Measurements from ENCODE around the gene NFIC.

NFIC gene

DNA sequence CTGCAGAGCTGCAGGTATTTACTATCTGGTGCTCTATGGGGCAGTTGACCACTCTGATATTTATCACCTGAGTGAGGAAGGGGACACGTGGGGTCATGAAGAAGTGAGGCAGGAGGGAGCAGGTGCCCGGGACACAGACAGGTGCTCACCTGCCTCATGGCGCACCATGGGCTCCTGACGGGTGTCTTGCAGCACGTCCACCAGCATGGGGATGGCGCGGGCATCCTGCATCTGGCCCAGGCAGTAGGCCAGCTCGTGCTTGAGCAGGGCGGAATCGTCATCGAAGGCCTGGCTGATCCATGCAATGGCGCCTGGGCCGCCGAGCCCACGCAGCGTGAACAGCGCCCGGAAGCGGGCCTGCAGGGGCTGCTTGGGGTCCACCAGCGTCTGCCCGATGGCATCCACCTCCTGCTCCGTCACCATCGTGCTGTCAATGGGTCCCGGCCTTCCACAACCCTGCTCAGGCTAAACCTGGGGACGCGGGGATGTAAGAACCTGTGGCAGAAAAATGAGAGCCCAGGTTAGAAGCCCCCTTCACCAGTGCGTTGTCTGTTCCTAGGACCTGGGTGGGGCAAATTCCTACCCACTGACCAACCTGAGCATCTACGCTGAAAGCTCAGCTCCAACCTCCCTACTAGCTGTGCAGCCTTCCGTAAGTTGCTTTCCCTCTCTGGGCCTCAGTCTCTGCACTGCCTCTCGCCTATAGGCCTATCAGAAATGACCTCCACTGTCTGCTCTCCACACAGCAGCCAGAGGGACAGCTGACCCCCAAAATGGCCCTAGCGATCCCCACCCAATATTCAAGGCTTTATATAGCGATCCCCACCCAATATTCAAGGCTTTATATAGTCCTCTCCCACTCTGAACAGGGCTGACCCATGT, 130.2 kb downstream of the NFIC start:
- TF ChIP-seq, protein P1, sequence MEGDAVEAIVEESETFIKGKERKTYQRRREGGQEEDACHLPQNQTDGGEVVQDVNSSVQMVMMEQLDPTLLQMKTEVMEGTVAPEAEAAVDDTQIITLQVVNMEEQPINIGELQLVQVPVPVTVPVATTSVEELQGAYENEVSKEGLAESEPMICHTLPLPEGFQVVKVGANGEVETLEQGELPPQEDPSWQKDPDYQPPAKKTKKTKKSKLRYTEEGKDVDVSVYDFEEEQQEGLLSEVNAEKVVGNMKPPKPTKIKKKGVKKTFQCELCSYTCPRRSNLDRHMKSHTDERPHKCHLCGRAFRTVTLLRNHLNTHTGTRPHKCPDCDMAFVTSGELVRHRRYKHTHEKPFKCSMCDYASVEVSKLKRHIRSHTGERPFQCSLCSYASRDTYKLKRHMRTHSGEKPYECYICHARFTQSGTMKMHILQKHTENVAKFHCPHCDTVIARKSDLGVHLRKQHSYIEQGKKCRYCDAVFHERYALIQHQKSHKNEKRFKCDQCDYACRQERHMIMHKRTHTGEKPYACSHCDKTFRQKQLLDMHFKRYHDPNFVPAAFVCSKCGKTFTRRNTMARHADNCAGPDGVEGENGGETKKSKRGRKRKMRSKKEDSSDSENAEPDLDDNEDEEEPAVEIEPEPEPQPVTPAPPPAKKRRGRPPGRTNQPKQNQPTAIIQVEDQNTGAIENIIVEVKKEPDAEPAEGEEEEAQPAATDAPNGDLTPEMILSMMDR (IDR thresholded peaks at IDR 0.05; ENCODE audit: insufficient read depth, low read depth, low read length, missing control alignments), result no peak
- no peak overlapping the region for H3K4me3 ChIP-seq (ENCODE audit: low read length)
- no peak for DNase-seq (ENCODE audit: low read depth)

DNA sequence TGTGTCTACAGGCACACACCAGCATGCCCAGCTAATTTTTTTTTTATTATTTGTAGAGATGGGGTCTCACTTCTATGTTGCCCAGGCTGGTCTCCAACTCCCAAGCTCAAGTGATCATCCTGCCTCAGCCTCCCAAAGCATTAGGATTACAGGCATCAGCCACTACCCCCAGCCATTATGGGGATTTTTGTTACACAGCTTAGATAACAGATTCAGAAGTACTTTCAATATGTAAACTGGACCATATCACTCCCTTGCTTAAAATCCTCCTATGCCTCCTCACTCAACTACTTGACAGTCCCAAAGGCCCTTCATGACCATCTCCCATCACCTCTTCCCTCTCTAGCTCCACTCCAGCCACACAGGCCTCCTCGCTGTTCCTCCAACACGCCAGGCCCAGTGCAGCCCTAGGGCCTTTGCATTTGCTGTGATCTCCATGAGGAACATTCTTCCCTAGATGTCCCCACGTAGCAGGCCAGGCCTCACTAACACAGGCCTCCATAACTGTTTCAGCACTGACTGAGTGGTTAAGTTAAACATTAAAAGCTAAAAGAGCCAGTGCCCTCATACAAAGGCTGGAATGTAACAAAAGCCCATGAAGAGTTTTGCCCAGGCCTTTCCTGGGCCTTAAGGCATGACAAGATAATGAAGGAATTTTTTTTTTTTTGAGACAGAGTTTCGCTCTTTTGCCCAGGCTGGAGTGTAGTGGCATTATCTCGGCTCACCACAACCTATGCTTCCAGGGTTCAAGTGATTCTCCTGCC, 131.6 kb downstream of the NFIC start:
- no peak for DNase-seq (ENCODE audit: low read depth)
- TF ChIP-seq, protein P1 (IDR thresholded peaks at IDR 0.05; ENCODE audit: insufficient read depth, low read depth, low read length, missing control alignments), result no peak
- H3K4me3 ChIP-seq (ENCODE audit: low read length), result no peak overlapping the region

DNA sequence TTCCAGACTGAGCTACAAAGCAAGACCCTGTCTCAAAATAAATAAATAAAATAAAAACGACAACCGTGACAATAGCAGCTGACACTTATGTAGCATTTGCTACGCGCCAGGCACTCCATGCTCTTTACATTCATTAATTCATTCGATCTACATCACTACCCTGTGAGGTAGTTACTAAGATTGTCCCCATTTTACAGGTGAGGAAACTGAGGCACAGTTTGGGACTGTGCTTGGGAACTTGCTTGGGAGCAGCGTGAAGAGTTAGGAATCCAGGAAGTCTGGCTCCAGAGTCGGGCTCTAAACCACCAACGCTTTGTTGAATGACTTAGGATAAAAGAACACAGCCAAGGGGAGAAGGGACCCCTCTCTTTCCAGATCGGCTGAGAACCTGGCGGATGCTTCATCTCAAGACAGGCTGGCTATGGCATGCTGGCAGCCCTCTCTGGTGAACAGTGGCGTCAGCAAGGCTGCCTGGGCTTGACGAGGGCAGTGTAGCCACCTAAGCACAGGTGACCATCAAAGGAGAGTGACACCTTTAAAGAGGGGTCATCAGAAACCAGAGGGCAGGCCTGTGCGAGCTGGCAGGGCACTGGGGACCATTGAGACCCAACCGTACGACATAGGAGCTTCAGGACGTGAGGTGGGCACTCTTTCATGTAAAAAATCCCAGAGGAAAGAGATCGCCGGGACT, 133.5 kb downstream of the NFIC start:
- TF ChIP-seq, protein P1 (IDR thresholded peaks at IDR 0.05; ENCODE audit: insufficient read depth, low read depth, low read length, missing control alignments), result no peak
- no peak for DNase-seq (ENCODE audit: low read depth)
- H3K4me3 ChIP-seq (ENCODE audit: low read length), result peak overlapping the region; percentile 90

DNA sequence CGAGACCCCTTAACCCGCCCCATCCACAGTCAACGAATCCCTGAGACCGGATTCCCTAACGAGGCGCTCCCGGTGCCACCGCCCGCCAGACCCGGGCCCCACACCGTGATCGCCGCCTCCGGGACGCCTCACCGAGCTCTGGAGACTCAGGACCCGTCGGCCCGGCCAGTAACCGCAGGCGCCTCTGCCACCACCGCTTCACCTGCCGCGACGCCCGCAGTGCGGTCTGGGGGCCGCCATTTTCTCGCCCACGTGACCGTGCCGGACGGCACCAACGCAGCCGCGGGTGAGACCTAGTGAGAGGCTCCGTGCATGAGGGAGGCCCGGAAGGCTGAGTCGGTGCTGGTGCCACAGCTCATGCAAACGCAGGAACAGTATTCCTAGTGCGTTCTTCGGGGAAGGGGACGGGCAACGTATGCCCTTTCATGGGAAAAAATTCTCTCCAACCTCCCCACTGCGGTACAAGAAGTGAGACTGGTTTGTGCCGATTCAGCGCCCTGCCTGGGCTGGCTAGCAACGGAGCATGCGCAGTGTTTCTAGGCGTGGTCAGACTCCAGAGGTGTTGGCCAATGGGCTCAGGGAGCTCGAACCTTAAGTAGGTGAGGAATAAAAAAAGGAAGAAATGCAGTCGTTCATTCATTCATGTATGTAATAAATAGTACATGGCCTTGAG, 134.2 kb downstream of the NFIC start, which contains the start of gene DOHH:
Gene DOHH, minus strand, starts transcription at position 246 of the 673 bp plus-strand sequence. CDS start 3,860 bp downstream, outside the sequence.
- DNase-seq (ENCODE audit: low read depth), result peak; percentile 98
- TF ChIP-seq, protein P1 (IDR thresholded peaks at IDR 0.05; ENCODE audit: insufficient read depth, low read depth, low read length, missing control alignments), result no peak
- H3K4me3 ChIP-seq (ENCODE audit: low read length), result peak within 1 kb of the TSS; percentile 90

DNA sequence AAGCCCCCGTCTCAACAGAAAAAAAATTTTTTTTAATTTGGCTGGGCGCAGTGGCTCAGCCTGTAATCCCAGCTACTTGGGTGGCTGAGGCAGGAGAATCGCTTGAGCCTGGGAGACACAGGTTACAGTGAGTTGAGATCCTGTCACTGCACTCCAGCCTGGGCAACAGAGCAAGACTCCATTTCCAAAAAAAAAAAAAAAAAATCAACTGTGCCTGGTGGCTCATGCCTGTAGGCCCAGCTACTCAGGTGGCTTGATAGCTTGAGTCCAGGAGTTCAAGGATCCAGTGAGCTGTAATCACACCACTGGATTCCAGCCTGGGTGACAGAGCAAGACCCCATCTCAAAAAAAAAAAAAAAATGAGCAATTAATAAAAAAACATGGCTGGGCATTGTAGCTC, 135.4 kb downstream of the NFIC start:
- H3K4me3 ChIP-seq (ENCODE audit: low read length), result no peak overlapping the region
- TF ChIP-seq, protein P1 (IDR thresholded peaks at IDR 0.05; ENCODE audit: insufficient read depth, low read depth, low read length, missing control alignments), result no peak
- DNase-seq (ENCODE audit: low read depth), result no peak

DNA sequence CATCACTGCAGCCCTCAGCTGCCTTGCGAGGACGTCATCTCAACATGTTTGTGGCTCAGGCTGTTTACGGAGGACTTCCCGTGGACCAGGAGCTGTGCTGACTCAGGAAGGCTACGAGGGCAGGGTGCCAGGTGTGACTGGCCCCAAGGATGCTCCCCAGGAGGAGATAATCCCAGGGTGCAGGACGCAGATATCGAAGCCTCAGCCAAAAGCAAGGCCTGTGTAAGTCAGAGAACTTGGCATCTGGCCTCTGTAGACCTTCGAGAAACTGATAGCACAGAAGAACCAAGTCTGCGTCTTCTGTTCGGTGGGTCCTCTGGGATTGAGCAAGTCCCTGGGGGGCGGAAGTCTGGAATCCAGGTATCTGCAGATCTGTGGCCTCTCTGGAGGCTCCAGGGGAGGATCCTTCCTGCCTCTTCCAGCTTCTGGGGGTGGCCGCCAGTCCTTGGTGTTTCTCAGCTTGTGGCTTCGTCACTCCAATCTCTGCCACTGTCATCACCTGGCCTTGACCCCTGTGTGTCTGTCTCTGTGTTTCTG, 136.7 kb downstream of the NFIC start:
- H3K4me3 ChIP-seq (ENCODE audit: low read length), result no peak overlapping the region
- no peak for DNase-seq (ENCODE audit: low read depth)
- TF ChIP-seq, protein P1 (IDR thresholded peaks at IDR 0.05; ENCODE audit: insufficient read depth, low read depth, low read length, missing control alignments), result no peak

All from epithelial cell of esophagus (primary cell).